ENCODE measurements around the gene RBM23. TPM values are rescaled to one million over a fixed set of nuclear protein-coding genes. Genes with fewer than 3 reads are reported as not detected.

The RBM23 gene
- total and polyA plus RNA-seq, 2 of the 8 experiments (the other 6 are each of a cell fraction or from before 2014, with no cell fraction given): 41.2 to 43.3 TPM

DNA sequence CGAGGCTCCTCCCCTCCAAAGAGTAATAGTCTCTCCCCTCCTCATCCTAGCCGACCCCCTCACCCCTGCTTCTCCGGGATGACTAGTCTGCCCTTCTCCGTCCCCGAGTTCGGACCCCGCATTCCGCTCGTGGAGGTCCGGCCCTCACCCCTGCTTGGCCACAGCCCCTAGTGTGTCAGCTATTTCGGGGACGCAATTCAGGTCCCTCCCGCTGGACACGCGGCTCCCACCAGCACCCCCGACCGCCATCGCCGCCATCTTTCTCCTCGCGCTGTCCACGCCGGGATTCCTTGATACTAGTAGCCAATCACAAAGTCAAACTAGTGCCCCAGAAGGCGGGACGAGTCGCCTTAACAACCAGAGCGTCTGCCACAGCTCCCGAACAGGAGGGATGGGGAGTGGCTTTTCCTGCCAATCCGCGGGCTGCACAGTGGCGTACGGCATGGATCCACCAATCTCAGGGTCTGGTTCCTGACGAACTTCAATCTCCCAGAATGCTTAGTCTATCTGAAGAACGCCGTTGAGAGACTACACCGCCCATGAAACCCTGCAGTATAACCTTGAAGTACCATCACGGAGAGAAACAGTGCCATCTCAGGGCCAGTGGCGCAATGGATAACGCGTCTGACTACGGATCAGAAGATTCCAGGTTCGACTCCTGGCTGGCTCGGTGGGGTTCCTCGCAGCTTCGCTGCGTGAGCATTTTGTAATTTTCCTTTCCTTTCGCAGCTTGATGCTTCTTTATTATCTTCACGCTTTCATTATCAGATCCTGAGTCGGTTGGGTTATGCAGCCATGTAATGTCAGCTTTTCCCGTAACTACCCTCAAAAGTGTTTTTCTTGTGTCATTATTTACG lies 10.4 kb upstream of the RBM23 start, which contains the start of gene PRMT5 (continued):
- TF ChIP-seq BRCA1 (IDR thresholded peaks at IDR 0.05; ENCODE audit: low read depth, low read length) (no peak), RAD21 (IDR thresholded peaks at IDR 0.05 in 1 of 2, conservative IDR thresholded peaks at IDR 0.05 in 1 of 2; ENCODE audit: low read depth in 2 of 2, low read length in 2 of 2) (no peak), TEAD4 (IDR thresholded peaks at IDR 0.05; ENCODE audit: low read depth, low read length) (peak; percentile 86), RBBP5 (IDR thresholded peaks at IDR 0.05; ENCODE audit: borderline replicate concordance, low read depth, low read length) (peak; percentile 97), KDM4A (IDR thresholded peaks at IDR 0.05; ENCODE audit: low read depth, low read length, severe bottlenecking) (peak; percentile 61), EGR1 (IDR thresholded peaks at IDR 0.05; ENCODE audit: borderline replicate concordance, low read depth, low read length) (no peak), SIN3A (conservative IDR thresholded peaks at IDR 0.05 in 1 of 2, IDR thresholded peaks at IDR 0.05 in 1 of 2; ENCODE audit: low read depth in 1 of 2, low read length in 2 of 2) (no peak; a peak in 1 of 4 replicates), HDAC2 (IDR thresholded peaks at IDR 0.05; ENCODE audit: borderline replicate concordance in 1 of 2, low read depth in 2 of 2, low read length in 2 of 2) (no peak), PHF8 (conservative IDR thresholded peaks at IDR 0.05; ENCODE audit: low read depth, low read length) (peak; percentile 100), GABPA (IDR thresholded peaks at IDR 0.05; ENCODE audit: borderline replicate concordance, insufficient read depth, low read length) (no peak)
- TF ChIP-seq, protein P1, sequence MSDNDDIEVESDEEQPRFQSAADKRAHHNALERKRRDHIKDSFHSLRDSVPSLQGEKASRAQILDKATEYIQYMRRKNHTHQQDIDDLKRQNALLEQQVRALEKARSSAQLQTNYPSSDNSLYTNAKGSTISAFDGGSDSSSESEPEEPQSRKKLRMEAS (IDR thresholded peaks at IDR 0.05): peak; percentile 88
